H1 (cell line): ENCODE measurements around the gene CPSF4. TPM values are rescaled to one million over a fixed set of nuclear protein-coding genes. Genes with fewer than 3 reads are reported as not detected.

Experiments used
- CTCF ChIA-PET: fragments of 300-600 bp; sonication (Branson Sonifier 250); formaldehyde crosslinking; loops from one replicate; lab custom pipeline; 2021; ENCODE audit not compliant: partially characterized antibody; lab: Charles Lee
- POLR2A ChIA-PET: fragments of 300-600 bp; sonication (Branson Sonifier 250); formaldehyde crosslinking; loops from one replicate; lab custom pipeline; 2021; ENCODE audit warnings: inconsistent platforms; ENCODE audit not compliant: partially characterized antibody; lab: Charles Lee
- DNase-seq, 2 experiments: peaks; one replicate each; pipeline versions ENCODE4 v3.0.0 to v3.0.0-alpha.2; 2010 to 2022; ENCODE audit warnings: low spot score in 2 of 2, low read depth in 1 of 2, mixed read lengths in 1 of 2
- FAIRE-seq: peaks from 2 replicates; lab custom pipeline; 2011; peaks lifted over from hg19 to GRCh38; lab: Jason Lieb, UNC
- H2AFZ ChIP-seq: 2 replicates; pipeline ENCODE4 v1.8.1; 2012; ENCODE audit warnings: low read length, inconsistent platforms
- H2AK5ac ChIP-seq: 2 replicates; pipeline ENCODE4 v1.6.1; 2013; ENCODE audit warnings: low read depth, low read length
- H2BK120ac ChIP-seq: replicated peaks from 2 replicates; pipeline ENCODE3; 2013; ENCODE audit warnings: low read depth, low read length, inconsistent platforms
- H2BK12ac ChIP-seq: 2 replicates; pipeline ENCODE4 v1.6.1; 2013; ENCODE audit warnings: low read depth, low read length
- H2BK15ac ChIP-seq: 2 replicates; pipeline ENCODE4 v1.6.1; 2013; ENCODE audit warnings: low read length
- H2BK20ac ChIP-seq: 2 replicates; pipeline ENCODE4 v1.6.1; 2013; ENCODE audit warnings: low read length
- H2BK5ac ChIP-seq: 2 replicates; pipeline ENCODE4 v1.6.1; 2013; ENCODE audit warnings: low read depth, low read length
- H3K14ac ChIP-seq: 2 replicates; pipeline ENCODE4 v1.6.1; 2013; ENCODE audit warnings: inconsistent platforms; ENCODE audit not compliant: insufficient read length
- H3K18ac ChIP-seq: 2 replicates; pipeline ENCODE4 v1.6.1; 2013; ENCODE audit warnings: low read length; ENCODE audit errors: extremely low read depth
- H3K23ac ChIP-seq: 2 replicates; pipeline ENCODE4 v1.6.1; 2013; ENCODE audit warnings: inconsistent platforms; ENCODE audit not compliant: insufficient read length
- H3K23me2 ChIP-seq: 2 replicates; pipeline ENCODE4 v1.6.1; 2013; ENCODE audit warnings: low read depth, low read length
- H3K27ac ChIP-seq: 2 replicates; pipeline ENCODE4 v1.6.1; 2011; ENCODE audit warnings: low read depth, low read length, inconsistent platforms
- H3K27me3 ChIP-seq, 4 experiments: replicated peaks in 1 of 4; 1 replicate in 1 of 4; 2 replicates in 3 of 4; pipeline versions ENCODE4 v1.6.1 to v1.8.1; 2011 to 2013; ENCODE audit warnings: low read length in 3 of 4, mild to moderate bottlenecking in 3 of 4, inconsistent platforms in 2 of 4, mixed read lengths in 2 of 4, moderate library complexity in 1 of 4; ENCODE audit not compliant: control insufficient read depth in 3 of 4, insufficient read depth in 3 of 4; ENCODE audit errors: extremely low read depth in 1 of 4
- H3K36me3 ChIP-seq, 4 experiments: 2 replicates each; pipeline versions ENCODE4 v1.6.1 to v1.8.1; 2011 to 2013; ENCODE audit warnings: mild to moderate bottlenecking in 4 of 4, low read length in 3 of 4, moderate library complexity in 2 of 4, control low read depth in 1 of 4, inconsistent platforms in 1 of 4; ENCODE audit not compliant: insufficient read depth in 4 of 4, control insufficient read depth in 2 of 4
- H3K4ac ChIP-seq: replicated peaks from 2 replicates; pipeline ENCODE3; 2013; ENCODE audit warnings: low read length, low read depth, mixed read lengths, inconsistent platforms; ENCODE audit not compliant: insufficient read length
- H3K4me1 ChIP-seq, 4 experiments: replicated peaks in 1 of 4; 1 replicate in 1 of 4; 2 replicates in 3 of 4; pipeline versions ENCODE4 v1.6.1 to v1.8.1; 2011 to 2013; ENCODE audit warnings: low read length in 3 of 4, inconsistent platforms in 2 of 4, mixed read lengths in 1 of 4; ENCODE audit not compliant: insufficient read depth in 4 of 4, control insufficient read depth in 3 of 4
- H3K4me2 ChIP-seq, 2 experiments: 2 replicates each; pipeline versions ENCODE4 v1.6.1 to v1.8.1; 2011 to 2013; ENCODE audit warnings: low read depth in 2 of 2, low read length in 2 of 2, control low read depth in 1 of 2, inconsistent platforms in 1 of 2, mild to moderate bottlenecking in 1 of 2; ENCODE audit not compliant: insufficient read depth in 1 of 2
- H3K4me3 ChIP-seq, 4 experiments: fragments of 200-600, 300-600 bp in 1 of 4; sonication (generic), shearing (Covaris generic), sonication (Bioruptor Twin) in 1 of 4; 2 replicates each; pipeline versions ENCODE4 v1.5.1 to v1.8.1; 2011 to 2016; ENCODE audit warnings: low read length in 4 of 4, low read depth in 3 of 4, control low read depth in 2 of 4, inconsistent platforms in 2 of 4, mild to moderate bottlenecking in 2 of 4, mixed read lengths in 1 of 4, moderate library complexity in 1 of 4; ENCODE audit not compliant: insufficient read depth in 2 of 4; ENCODE audit errors: extremely low read depth in 1 of 4
- H3K56ac ChIP-seq: replicated peaks from 2 replicates; pipeline ENCODE3; 2013; ENCODE audit warnings: low read depth, mild to moderate bottlenecking, mixed read lengths, low read length, inconsistent platforms; ENCODE audit not compliant: insufficient read length
- H3K79me1 ChIP-seq: 2 replicates; pipeline ENCODE4 v1.6.1; 2013; ENCODE audit warnings: low read depth, low read length, control low read depth
- H3K79me2 ChIP-seq, 2 experiments: 2 replicates each; pipeline versions ENCODE4 v1.6.1 to v1.8.1; 2012 to 2013; ENCODE audit warnings: low read length in 2 of 2, mild to moderate bottlenecking in 2 of 2, inconsistent platforms in 1 of 2; ENCODE audit not compliant: insufficient read depth in 2 of 2, control insufficient read depth in 1 of 2
- H3K9ac ChIP-seq, 4 experiments: replicated peaks in 1 of 4; 1 replicate in 1 of 4; 2 replicates in 3 of 4; pipeline versions ENCODE4 v1.6.1 to v1.8.1; 2011 to 2013; ENCODE audit warnings: low read depth in 3 of 4, low read length in 3 of 4, control low read depth in 2 of 4, mild to moderate bottlenecking in 2 of 4, moderate library complexity in 2 of 4, inconsistent platforms in 1 of 4; ENCODE audit errors: extremely low read depth in 1 of 4
- H3K9me3 ChIP-seq, 2 experiments: 2 replicates each; pipeline versions ENCODE4 v1.6.1 to v1.8.1; 2012 to 2013; ENCODE audit warnings: mild to moderate bottlenecking in 2 of 2, moderate library complexity in 2 of 2, control low read depth in 1 of 2, inconsistent platforms in 1 of 2, low read depth in 1 of 2, low read length in 1 of 2, mixed read lengths in 1 of 2; ENCODE audit not compliant: insufficient read depth in 2 of 2
- H4K20me1 ChIP-seq, 2 experiments: replicated peaks in 1 of 2; 2 replicates each; pipeline versions ENCODE3 to v1.8.1; 2011 to 2013; ENCODE audit warnings: inconsistent platforms in 2 of 2, low read length in 2 of 2, mild to moderate bottlenecking in 1 of 2; ENCODE audit not compliant: insufficient read depth in 2 of 2, control insufficient read depth in 1 of 2
- H4K5ac ChIP-seq: 2 replicates; pipeline ENCODE4 v1.6.1; 2013; ENCODE audit warnings: low read length, low read depth, mixed read lengths, inconsistent platforms; ENCODE audit not compliant: insufficient read length
- H4K8ac ChIP-seq: 2 replicates; pipeline ENCODE4 v1.8.0; 2013; ENCODE audit warnings: mild to moderate bottlenecking, moderate library complexity, low read length, inconsistent platforms; ENCODE audit not compliant: insufficient read depth; ENCODE audit errors: extremely low read depth
- H4K91ac ChIP-seq: replicated peaks from 2 replicates; pipeline ENCODE3; 2013; ENCODE audit warnings: low read length, mixed read lengths, inconsistent platforms; ENCODE audit not compliant: insufficient read length
- ASH2L ChIP-seq: fragments of 200-600, 300-600 bp; sonication (generic); IDR thresholded peaks from one replicate; pipeline ENCODE4 v1.7.1; 2017; ENCODE audit warnings: low read length
- ATF2 ChIP-seq: IDR thresholded peaks from 2 replicates; pipeline ENCODE4 v1.6.1; 2012; ENCODE audit warnings: low read length, inconsistent platforms
- CHD2 ChIP-seq: IDR thresholded peaks from 2 replicates; pipeline ENCODE4 v1.6.1; 2012; ENCODE audit warnings: low read length, improper control_type of control experiment
- EP300 ChIP-seq, 2 experiments: IDR thresholded peaks; 1 replicate in 1 of 2; 2 replicates in 1 of 2; pipeline ENCODE4 v1.6.1; 2011 to 2012; ENCODE audit warnings: low read depth in 2 of 2, low read length in 2 of 2, mild to moderate bottlenecking in 2 of 2, borderline replicate concordance in 1 of 2, inconsistent platforms in 1 of 2, moderate library complexity in 1 of 2
- GABPA ChIP-seq: IDR thresholded peaks from 2 replicates; pipeline ENCODE4 v1.6.1; 2011; ENCODE audit warnings: mild to moderate bottlenecking, low read length, moderate library complexity, borderline replicate concordance; ENCODE audit not compliant: insufficient read depth
- GTF2F1 ChIP-seq: IDR thresholded peaks from 2 replicates; pipeline ENCODE4 v1.6.1; 2012; ENCODE audit warnings: low read depth, low read length, improper control_type of control experiment, borderline replicate concordance
- POU5F1 ChIP-seq: IDR thresholded peaks from 2 replicates; pipeline ENCODE4 v1.6.1; 2011; ENCODE audit warnings: low read depth, mild to moderate bottlenecking, low read length, moderate library complexity
- RFX5 ChIP-seq: IDR thresholded peaks from 2 replicates; pipeline ENCODE4 v1.6.1; 2011; ENCODE audit warnings: low read depth, low read length, improper control_type of control experiment, borderline replicate concordance
- SUZ12 ChIP-seq: fragments of 200-600 bp; sonication (generic); IDR thresholded peaks from 2 replicates; pipeline ENCODE4 v1.6.1; 2012; ENCODE audit warnings: mild to moderate bottlenecking, inconsistent platforms, low read length, moderate library complexity, mixed read lengths
- TCF12 ChIP-seq: IDR thresholded peaks from 2 replicates; pipeline ENCODE4 v1.6.1; 2011; ENCODE audit warnings: low read depth, mild to moderate bottlenecking, low read length
- WGBS, 2 experiments: shearing (Covaris generic) in 1 of 2; methylation state at CpG; one replicate each; pipeline versions ENCODE4 v1.1.6 to v1.1.7; 2013 to 2015; ENCODE audit warnings: low lambda C conversion rate in 2 of 2, mixed read lengths in 2 of 2, inconsistent platforms in 1 of 2, low coverage in 1 of 2, missing lambda C conversion rate in 1 of 2; ENCODE audit not compliant: insufficient replicate concordance in 2 of 2, insufficient coverage in 1 of 2, insufficient read length in 1 of 2; ENCODE audit errors: extremely low coverage in 1 of 2, missing lambda C conversion rate in 1 of 2; 5-methylcytosine and 5-hydroxymethylcytosine counted together
- polyA plus RNA-seq, 7 experiments: library from polyadenylated mRNA; depleted of rRNA in 3 of 7; stranded (reverse) in 5 of 7; unstranded in 2 of 7; fragments of >200 nt in 5 of 7; fragments of 200-250 nt in 2 of 7; gene quantifications; 1 replicate in 5 of 7; 2 replicates in 1 of 7; 4 replicates in 1 of 7; pipeline versions ENCODE4 v1.2.1 to v1.2.3, GENCODE V29; 2011 to 2013; ENCODE audit warnings: missing spikeins in 2 of 7, mixed read lengths in 2 of 7
- total RNA-seq: library from RNA; stranded (reverse); fragmentation: NEBNext Ultra II Directional; extraction: Animal tissue kit (Norgen Biotek cat#: 25700); gene quantifications from 2 replicates; pipeline ENCODE4 v1.2.1, GENCODE V29; 2021

CPSF4 gene
- total and polyA plus RNA-seq, 2 of the 8 experiments (the other 6 are each of a cell fraction or from before 2014, with no cell fraction given): 77.5 to 103 TPM

GRCh38 chr7:99404235-99404976, 34.3 kb upstream of the CPSF4 start:
- Histone ChIP-seq H3K36me3 (peaks cover 23 to 50% (median 43%) of the 10 kb centered on the region in 4 experiments; a peak in 7 of 8 replicates), H3K9ac (0 out of 7 replicates have a peak overlapping the region, but pooled peaks of 1 of the 4 experiments have one; percentile 0), H2BK5ac (no peak overlapping the region), H3K23ac (no peak overlapping the region), H4K20me1 (peaks cover 21 to 36% of the 10 kb centered on the region in 2 experiments), H3K23me2 (peaks cover 10% of the 10 kb centered on the region), H2BK120ac (no peak overlapping the region), H3K56ac (no peak overlapping the region), H3K27me3 (no peaks in the 10 kb centered on the region), H4K5ac (no peak overlapping the region), H3K18ac (no peak overlapping the region), H2AK5ac (no peak overlapping the region), H3K4me2 (no peak overlapping the region), H3K4ac (no peak overlapping the region), H2AFZ (no peak overlapping the region), H3K4me3 (no peak overlapping the region), H2BK15ac (no peak overlapping the region), H3K79me2 (peaks cover 25 to 57% of the 10 kb centered on the region in 2 experiments), H2BK20ac (no peak overlapping the region), H2BK12ac (no peak overlapping the region), H3K9me3 (no peaks in the 10 kb centered on the region), H4K8ac (peak overlapping the region; percentile 11), H3K79me1 (peaks cover 21% of the 10 kb centered on the region), H3K27ac (no peak overlapping the region), H3K14ac (no peak overlapping the region), H4K91ac (no peak overlapping the region), H3K4me1 (peaks cover 0 to 3% (median under 1%) of the 10 kb centered on the region in 4 experiments; a peak in 2 of 7 replicates)
- POLR2A ChIA-PET: interaction anchor here (1.0 to 8.4 kb wide), 3 partner anchors 11 to 16 kb away, joined by 3 to 150 read pairs (median 5); no protein-coding TSS in a partner anchor
- CTCF ChIA-PET: interaction anchor here (1.0 to 2.1 kb wide), 5 partner anchors 10 to 55 kb away, joined by 3 to 8 read pairs (median 3); no protein-coding TSS in a partner anchor
- DNase-seq (no peak), FAIRE-seq (no peak)
- WGBS, 2 experiments: 87% methylated on average over 18 of the region's 18 CpGs; no CpG with 5 or more reads in 1 of the 2 experiments
- TF ChIP-seq TCF12: no peak
- TF ChIP-seq GTF2F1: no peak
- TF ChIP-seq POU5F1: no peak
- TF ChIP-seq CHD2: no peak
- no peak for TF ChIP-seq ASH2L
- TF ChIP-seq ATF2: no peak
- no peak for TF ChIP-seq EP300 (IDR thresholded peaks at IDR 0.05; ENCODE audit: borderline replicate concordance in 1 of 2, low read depth in 2 of 2, low read length in 2 of 2)
- TF ChIP-seq RFX5: no peak
- no peak for TF ChIP-seq GABPA
- TF ChIP-seq SUZ12: no peak
